SK-N-SH (cell line): ENCODE measurements around the gene CCDC15.

ENCODE experiments used
- CTCF ChIP-seq: fragments of 200-600 bp; sonication (generic); IDR thresholded peaks from 2 replicates; pipeline ENCODE4 v1.6.1; 2017; ENCODE audit warnings: antibody characterized with exemption, mild to moderate bottlenecking, moderate library complexity
- ELF1 ChIP-seq: IDR thresholded peaks from 2 replicates; pipeline ENCODE4 v1.4.0; 2012
- MAX ChIP-seq: IDR thresholded peaks from 2 replicates; pipeline ENCODE4 v1.4.0; 2012; ENCODE audit warnings: low read depth
- MXI1 ChIP-seq: IDR thresholded peaks from 2 replicates; pipeline ENCODE4 v1.6.1; 2012; ENCODE audit warnings: mild to moderate bottlenecking, low read depth, low read length, improper control_type of control experiment
- POLR2AphosphoS5 ChIP-seq: IDR thresholded peaks from 2 replicates; pipeline ENCODE4 v1.6.1; 2012; ENCODE audit warnings: low read depth, low read length
- REST ChIP-seq: IDR thresholded peaks from 2 replicates; pipeline ENCODE4 v1.6.1; 2012; ENCODE audit warnings: mild to moderate bottlenecking, low read depth, low read length, moderate library complexity
- SIN3A ChIP-seq: IDR thresholded peaks from 2 replicates; pipeline ENCODE4 v1.6.1; 2012; ENCODE audit warnings: low read depth, mild to moderate bottlenecking, low read length, moderate library complexity, borderline replicate concordance
- TAF1 ChIP-seq: IDR thresholded peaks from 2 replicates; pipeline ENCODE4 v1.6.1; 2012; ENCODE audit warnings: low read depth, mild to moderate bottlenecking, low read length, moderate library complexity, borderline replicate concordance

GRCh38 chr11:125078016-125078415, 124.0 kb downstream of the CCDC15 start:
- TF ChIP-seq TAF1, result no peak
- no peak for TF ChIP-seq MAX
- no peak for TF ChIP-seq ELF1
- TF ChIP-seq REST, result no peak
- TF ChIP-seq CTCF, result no peak
- no peak for TF ChIP-seq SIN3A
- TF ChIP-seq MXI1, result no peak
- TF ChIP-seq POLR2AphosphoS5, result no peak
